Liver (tissue), 9 donors: Measurements from ENCODE around the gene ZBTB17. TPM values are rescaled to one million over a fixed set of nuclear protein-coding genes. Genes with fewer than 3 reads are reported as not detected.

Experiments
- DNase-seq: peaks from one replicate; pipeline ENCODE4 v3.0.0-alpha.2; 2017; ENCODE audit warnings: low spot score
- H3K27ac ChIP-seq, 2 donors: one replicate each; pipeline ENCODE4 v1.7.0; 2013; ENCODE audit warnings: inconsistent platforms in 2 of 2, low read length in 2 of 2, control low read depth in 1 of 2, low read depth in 1 of 2, mild to moderate bottlenecking in 1 of 2
- H3K27me3 ChIP-seq, 4 donors: one replicate each; pipeline versions ENCODE4 v1.6.1 to v1.7.0; 2013; ENCODE audit warnings: low read length in 3 of 4, inconsistent platforms in 1 of 4, mild to moderate bottlenecking in 1 of 4, moderate library complexity in 1 of 4; ENCODE audit not compliant: control insufficient read depth in 4 of 4, insufficient read depth in 4 of 4
- H3K36me3 ChIP-seq, 4 donors: one replicate each; pipeline versions ENCODE4 v1.6.1 to v1.7.0; 2013; ENCODE audit warnings: low read length in 3 of 4, mild to moderate bottlenecking in 3 of 4, low read depth in 1 of 4, moderate library complexity in 1 of 4; ENCODE audit not compliant: control insufficient read depth in 4 of 4, insufficient read depth in 3 of 4
- H3K4me1 ChIP-seq, 4 donors: one replicate each; pipeline versions ENCODE4 v1.6.1 to v1.7.0; 2013; ENCODE audit warnings: low read length in 3 of 4, mild to moderate bottlenecking in 3 of 4, moderate library complexity in 1 of 4; ENCODE audit not compliant: control insufficient read depth in 4 of 4, insufficient read depth in 4 of 4
- H3K4me3 ChIP-seq, 3 donors: one replicate each; pipeline versions ENCODE4 v1.6.1 to v1.7.0; 2013; ENCODE audit warnings: low read length in 3 of 3, control low read depth in 1 of 3, low read depth in 1 of 3, mild to moderate bottlenecking in 1 of 3
- H3K9ac ChIP-seq, 2 donors: one replicate each; pipeline ENCODE4 v1.7.0; 2013; ENCODE audit warnings: low read length in 2 of 2, mild to moderate bottlenecking in 2 of 2, moderate library complexity in 2 of 2, control low read depth in 1 of 2, low read depth in 1 of 2
- H3K9me3 ChIP-seq, 4 donors: one replicate each; pipeline versions ENCODE4 v1.6.1 to v1.7.0; 2013; ENCODE audit warnings: low read length in 3 of 4; ENCODE audit not compliant: control insufficient read depth in 4 of 4
- EGR1 ChIP-seq, 2 donors: IDR thresholded peaks; 2 replicates each; pipeline ENCODE4 v1.6.1; 2016 to 2018; ENCODE audit warnings: antibody characterized with exemption in 2 of 2, low read depth in 2 of 2
- FOXA1 ChIP-seq: IDR thresholded peaks from 2 replicates; pipeline ENCODE4 v1.6.1; 2016; ENCODE audit warnings: antibody characterized with exemption
- FOXA2 ChIP-seq: IDR thresholded peaks from 2 replicates; pipeline ENCODE4 v1.6.1; 2016; ENCODE audit warnings: antibody characterized with exemption
- GABPA ChIP-seq, 2 donors: IDR thresholded peaks in 1 of 2; conservative IDR thresholded peaks in 1 of 2; 2 replicates each; pipeline ENCODE4 v1.6.1; 2016; ENCODE audit warnings: antibody characterized with exemption in 2 of 2, mild to moderate bottlenecking in 1 of 2, moderate library complexity in 1 of 2
- HNF4G ChIP-seq: IDR thresholded peaks from 2 replicates; pipeline ENCODE4 v1.6.1; 2016; ENCODE audit warnings: antibody characterized with exemption
- RAD21 ChIP-seq, 2 donors: IDR thresholded peaks; 2 replicates each; pipeline ENCODE4 v1.6.1; 2016; ENCODE audit warnings: antibody characterized with exemption in 2 of 2, mild to moderate bottlenecking in 2 of 2
- RXRA ChIP-seq, 2 donors: IDR thresholded peaks; 2 replicates each; pipeline ENCODE4 v1.6.1; 2017 to 2018; ENCODE audit warnings: antibody characterized with exemption in 2 of 2, mild to moderate bottlenecking in 1 of 2
- YY1 ChIP-seq: IDR thresholded peaks from 2 replicates; pipeline ENCODE4 v1.6.1; 2016; ENCODE audit warnings: antibody characterized with exemption, mild to moderate bottlenecking
- WGBS: extraction: QIAGEN DNeasy Blood & Tissue Kit; methylation state at CpG from one replicate; pipeline ENCODE4 v1.1.7; 2013; 5-methylcytosine and 5-hydroxymethylcytosine counted together
- polyA plus RNA-seq, 2 donors: library from polyadenylated mRNA; stranded (reverse) in 1 of 2; unstranded in 1 of 2; fragments of 200-250 nt in 1 of 2; fragments of >200 nt in 1 of 2; fragmentation: Nextera tagmentation in 1 of 2; extraction: Ambion mirVana in 1 of 2; gene quantifications; one replicate each; pipeline versions ENCODE4 v1.2.1 to v1.2.3, GENCODE V29; 2013 to 2015
- total RNA-seq, 2 donors: library from RNA; depleted of rRNA; stranded (reverse); fragments of >200 nt; gene quantifications; one replicate each; pipeline ENCODE4 v1.2.3, GENCODE V29; 2014
- TF ChIP-seq, protein P1 (sequence below): IDR thresholded peaks from 2 replicates; pipeline ENCODE4 v1.6.1; 2016; ENCODE audit warnings: antibody characterized with exemption, mild to moderate bottlenecking
- TF ChIP-seq, protein P2 (sequence below): IDR thresholded peaks from 2 replicates; pipeline ENCODE4 v1.6.1; 2016; ENCODE audit warnings: antibody characterized with exemption
- TF ChIP-seq, protein P3 (sequence below): fragments of 150-350 bp; IDR thresholded peaks from 2 replicates; pipeline ENCODE4 v1.5.1; 2017; ENCODE audit warnings: improper control_type of control experiment, low read depth, low read length; ENCODE audit not compliant: missing input control
- TF ChIP-seq, protein P4 (sequence below): IDR thresholded peaks from 2 replicates; pipeline ENCODE4 v1.6.1; 2016; ENCODE audit warnings: antibody characterized with exemption
- TF ChIP-seq, protein P5 (sequence below): IDR thresholded peaks from 2 replicates; pipeline ENCODE4 v1.6.1; 2016; ENCODE audit warnings: antibody characterized with exemption
- donor health status: healthy.
- donor health status: healthy.
- donor health status: healthy.
- donor health status: healthy.
- donor health status: healthy.

The ZBTB17 gene
- total and polyA plus RNA-seq, 4 donors: 8.9 to 15.1 (median 9.9) TPM

DNA sequence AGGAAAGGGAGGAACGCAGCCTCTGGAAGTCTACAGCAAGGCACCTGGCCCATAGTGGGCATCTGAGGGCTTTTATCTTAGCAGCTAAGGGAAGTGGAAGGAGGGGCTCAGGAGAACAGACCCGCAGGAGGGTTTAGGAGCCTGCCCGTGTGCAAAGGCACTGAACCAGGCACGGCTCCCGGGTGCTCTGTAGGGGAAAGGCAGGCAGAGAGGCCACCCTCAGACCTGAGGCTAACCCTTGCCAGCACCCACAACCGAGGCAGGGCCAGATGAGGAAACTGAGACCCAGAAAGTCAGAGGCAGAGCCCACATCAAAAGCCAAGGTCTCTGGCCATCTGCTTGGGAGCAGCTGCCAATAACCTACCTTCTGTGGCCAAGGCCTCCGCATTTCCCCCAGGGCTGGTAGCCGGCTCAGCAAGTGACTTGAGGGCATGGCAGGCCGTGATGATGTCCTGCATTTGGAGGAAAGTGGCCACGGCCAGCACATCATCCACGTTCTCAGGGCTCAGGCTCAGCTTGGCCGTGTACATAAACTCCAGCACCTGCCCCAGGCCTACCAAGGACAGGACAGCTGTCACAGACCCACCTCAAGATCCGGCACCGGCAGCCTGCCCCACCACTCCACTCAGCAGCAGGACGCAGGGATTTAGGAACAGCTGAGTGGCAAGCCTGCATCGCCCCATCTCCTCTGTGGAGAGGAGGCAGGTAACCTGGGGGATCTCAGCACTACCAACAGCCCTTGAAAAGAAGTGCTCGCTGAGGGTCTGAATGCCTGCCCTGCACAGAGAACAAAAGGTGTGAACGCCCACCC, 29.1 kb downstream of the ZBTB17 start:
- Histone ChIP-seq H3K4me1 (peaks cover 0 to 4% (median 1%) of the 10 kb centered on the region in 4 donors), H3K4me3 (no peak overlapping the region), H3K36me3 (peaks cover 18 to 56% (median 20%) of the 10 kb centered on the region in 4 donors), H3K9me3 (no peaks in the 10 kb centered on the region), H3K27ac (no peak overlapping the region), H3K9ac (no peak overlapping the region), H3K27me3 (no peaks in the 10 kb centered on the region)
- WGBS: 92% methylated on average over 18 of the region's 18 CpGs
- TF ChIP-seq EGR1 (IDR thresholded peaks at IDR 0.05; ENCODE audit: low read depth in 2 of 2): no peak
- TF ChIP-seq YY1: no peak
- TF ChIP-seq, protein P1, sequence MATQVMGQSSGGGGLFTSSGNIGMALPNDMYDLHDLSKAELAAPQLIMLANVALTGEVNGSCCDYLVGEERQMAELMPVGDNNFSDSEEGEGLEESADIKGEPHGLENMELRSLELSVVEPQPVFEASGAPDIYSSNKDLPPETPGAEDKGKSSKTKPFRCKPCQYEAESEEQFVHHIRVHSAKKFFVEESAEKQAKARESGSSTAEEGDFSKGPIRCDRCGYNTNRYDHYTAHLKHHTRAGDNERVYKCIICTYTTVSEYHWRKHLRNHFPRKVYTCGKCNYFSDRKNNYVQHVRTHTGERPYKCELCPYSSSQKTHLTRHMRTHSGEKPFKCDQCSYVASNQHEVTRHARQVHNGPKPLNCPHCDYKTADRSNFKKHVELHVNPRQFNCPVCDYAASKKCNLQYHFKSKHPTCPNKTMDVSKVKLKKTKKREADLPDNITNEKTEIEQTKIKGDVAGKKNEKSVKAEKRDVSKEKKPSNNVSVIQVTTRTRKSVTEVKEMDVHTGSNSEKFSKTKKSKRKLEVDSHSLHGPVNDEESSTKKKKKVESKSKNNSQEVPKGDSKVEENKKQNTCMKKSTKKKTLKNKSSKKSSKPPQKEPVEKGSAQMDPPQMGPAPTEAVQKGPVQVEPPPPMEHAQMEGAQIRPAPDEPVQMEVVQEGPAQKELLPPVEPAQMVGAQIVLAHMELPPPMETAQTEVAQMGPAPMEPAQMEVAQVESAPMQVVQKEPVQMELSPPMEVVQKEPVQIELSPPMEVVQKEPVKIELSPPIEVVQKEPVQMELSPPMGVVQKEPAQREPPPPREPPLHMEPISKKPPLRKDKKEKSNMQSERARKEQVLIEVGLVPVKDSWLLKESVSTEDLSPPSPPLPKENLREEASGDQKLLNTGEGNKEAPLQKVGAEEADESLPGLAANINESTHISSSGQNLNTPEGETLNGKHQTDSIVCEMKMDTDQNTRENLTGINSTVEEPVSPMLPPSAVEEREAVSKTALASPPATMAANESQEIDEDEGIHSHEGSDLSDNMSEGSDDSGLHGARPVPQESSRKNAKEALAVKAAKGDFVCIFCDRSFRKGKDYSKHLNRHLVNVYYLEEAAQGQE: no peak
- TF ChIP-seq, protein P2, sequence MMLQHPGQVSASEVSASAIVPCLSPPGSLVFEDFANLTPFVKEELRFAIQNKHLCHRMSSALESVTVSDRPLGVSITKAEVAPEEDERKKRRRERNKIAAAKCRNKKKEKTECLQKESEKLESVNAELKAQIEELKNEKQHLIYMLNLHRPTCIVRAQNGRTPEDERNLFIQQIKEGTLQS: no peak
- TF ChIP-seq RXRA (IDR thresholded peaks at IDR 0.05): no peak
- TF ChIP-seq, protein P3, sequence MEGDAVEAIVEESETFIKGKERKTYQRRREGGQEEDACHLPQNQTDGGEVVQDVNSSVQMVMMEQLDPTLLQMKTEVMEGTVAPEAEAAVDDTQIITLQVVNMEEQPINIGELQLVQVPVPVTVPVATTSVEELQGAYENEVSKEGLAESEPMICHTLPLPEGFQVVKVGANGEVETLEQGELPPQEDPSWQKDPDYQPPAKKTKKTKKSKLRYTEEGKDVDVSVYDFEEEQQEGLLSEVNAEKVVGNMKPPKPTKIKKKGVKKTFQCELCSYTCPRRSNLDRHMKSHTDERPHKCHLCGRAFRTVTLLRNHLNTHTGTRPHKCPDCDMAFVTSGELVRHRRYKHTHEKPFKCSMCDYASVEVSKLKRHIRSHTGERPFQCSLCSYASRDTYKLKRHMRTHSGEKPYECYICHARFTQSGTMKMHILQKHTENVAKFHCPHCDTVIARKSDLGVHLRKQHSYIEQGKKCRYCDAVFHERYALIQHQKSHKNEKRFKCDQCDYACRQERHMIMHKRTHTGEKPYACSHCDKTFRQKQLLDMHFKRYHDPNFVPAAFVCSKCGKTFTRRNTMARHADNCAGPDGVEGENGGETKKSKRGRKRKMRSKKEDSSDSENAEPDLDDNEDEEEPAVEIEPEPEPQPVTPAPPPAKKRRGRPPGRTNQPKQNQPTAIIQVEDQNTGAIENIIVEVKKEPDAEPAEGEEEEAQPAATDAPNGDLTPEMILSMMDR: no peak
- TF ChIP-seq, protein P4, sequence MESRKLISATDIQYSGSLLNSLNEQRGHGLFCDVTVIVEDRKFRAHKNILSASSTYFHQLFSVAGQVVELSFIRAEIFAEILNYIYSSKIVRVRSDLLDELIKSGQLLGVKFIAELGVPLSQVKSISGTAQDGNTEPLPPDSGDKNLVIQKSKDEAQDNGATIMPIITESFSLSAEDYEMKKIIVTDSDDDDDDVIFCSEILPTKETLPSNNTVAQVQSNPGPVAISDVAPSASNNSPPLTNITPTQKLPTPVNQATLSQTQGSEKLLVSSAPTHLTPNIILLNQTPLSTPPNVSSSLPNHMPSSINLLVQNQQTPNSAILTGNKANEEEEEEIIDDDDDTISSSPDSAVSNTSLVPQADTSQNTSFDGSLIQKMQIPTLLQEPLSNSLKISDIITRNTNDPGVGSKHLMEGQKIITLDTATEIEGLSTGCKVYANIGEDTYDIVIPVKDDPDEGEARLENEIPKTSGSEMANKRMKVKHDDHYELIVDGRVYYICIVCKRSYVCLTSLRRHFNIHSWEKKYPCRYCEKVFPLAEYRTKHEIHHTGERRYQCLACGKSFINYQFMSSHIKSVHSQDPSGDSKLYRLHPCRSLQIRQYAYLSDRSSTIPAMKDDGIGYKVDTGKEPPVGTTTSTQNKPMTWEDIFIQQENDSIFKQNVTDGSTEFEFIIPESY: no peak
- TF ChIP-seq RAD21 (IDR thresholded peaks at IDR 0.05): no peak
- TF ChIP-seq FOXA1: no peak
- TF ChIP-seq, protein P5, sequence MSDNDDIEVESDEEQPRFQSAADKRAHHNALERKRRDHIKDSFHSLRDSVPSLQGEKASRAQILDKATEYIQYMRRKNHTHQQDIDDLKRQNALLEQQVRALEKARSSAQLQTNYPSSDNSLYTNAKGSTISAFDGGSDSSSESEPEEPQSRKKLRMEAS: no peak
- no peak for TF ChIP-seq FOXA2
- TF ChIP-seq HNF4G: no peak
- TF ChIP-seq GABPA (IDR thresholded peaks at IDR 0.05 in 1 of 2, conservative IDR thresholded peaks at IDR 0.05 in 1 of 2): no peak
- no peak for DNase-seq
